ENCODE data around the gene PCDHA9.

DNA sequence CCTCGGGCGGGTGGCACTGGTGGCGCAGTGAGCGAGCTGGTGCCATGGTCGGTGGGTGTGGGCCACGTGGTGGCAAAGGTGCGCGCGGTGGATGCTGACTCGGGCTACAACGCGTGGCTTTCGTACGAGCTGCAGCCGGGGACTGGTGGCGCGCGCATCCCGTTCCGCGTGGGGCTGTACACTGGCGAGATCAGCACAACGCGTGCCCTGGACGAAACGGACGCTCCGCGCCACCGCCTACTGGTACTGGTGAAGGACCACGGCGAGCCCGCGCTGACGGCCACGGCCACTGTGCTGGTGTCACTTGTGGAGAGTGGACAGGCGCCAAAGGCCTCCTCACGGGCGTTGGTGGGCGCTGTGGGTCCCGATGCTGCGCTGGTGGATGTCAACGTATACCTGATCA is 39.3 kb upstream of the PCDHA9 start:
- TF ChIP-seq, protein P1, sequence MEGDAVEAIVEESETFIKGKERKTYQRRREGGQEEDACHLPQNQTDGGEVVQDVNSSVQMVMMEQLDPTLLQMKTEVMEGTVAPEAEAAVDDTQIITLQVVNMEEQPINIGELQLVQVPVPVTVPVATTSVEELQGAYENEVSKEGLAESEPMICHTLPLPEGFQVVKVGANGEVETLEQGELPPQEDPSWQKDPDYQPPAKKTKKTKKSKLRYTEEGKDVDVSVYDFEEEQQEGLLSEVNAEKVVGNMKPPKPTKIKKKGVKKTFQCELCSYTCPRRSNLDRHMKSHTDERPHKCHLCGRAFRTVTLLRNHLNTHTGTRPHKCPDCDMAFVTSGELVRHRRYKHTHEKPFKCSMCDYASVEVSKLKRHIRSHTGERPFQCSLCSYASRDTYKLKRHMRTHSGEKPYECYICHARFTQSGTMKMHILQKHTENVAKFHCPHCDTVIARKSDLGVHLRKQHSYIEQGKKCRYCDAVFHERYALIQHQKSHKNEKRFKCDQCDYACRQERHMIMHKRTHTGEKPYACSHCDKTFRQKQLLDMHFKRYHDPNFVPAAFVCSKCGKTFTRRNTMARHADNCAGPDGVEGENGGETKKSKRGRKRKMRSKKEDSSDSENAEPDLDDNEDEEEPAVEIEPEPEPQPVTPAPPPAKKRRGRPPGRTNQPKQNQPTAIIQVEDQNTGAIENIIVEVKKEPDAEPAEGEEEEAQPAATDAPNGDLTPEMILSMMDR (IDR thresholded peaks at IDR 0.05; ENCODE audit: poor library complexity), result no peak
- TF ChIP-seq EZH2 (IDR thresholded peaks at IDR 0.05; ENCODE audit: borderline replicate concordance), result no peak
- TF ChIP-seq EZH2phosphoT487 (IDR thresholded peaks at IDR 0.05; ENCODE audit: low read depth, severe bottlenecking, unreplicated experiment), result no peak
